ENCODE results near the gene PHF12.

PHF12 gene

DNA sequence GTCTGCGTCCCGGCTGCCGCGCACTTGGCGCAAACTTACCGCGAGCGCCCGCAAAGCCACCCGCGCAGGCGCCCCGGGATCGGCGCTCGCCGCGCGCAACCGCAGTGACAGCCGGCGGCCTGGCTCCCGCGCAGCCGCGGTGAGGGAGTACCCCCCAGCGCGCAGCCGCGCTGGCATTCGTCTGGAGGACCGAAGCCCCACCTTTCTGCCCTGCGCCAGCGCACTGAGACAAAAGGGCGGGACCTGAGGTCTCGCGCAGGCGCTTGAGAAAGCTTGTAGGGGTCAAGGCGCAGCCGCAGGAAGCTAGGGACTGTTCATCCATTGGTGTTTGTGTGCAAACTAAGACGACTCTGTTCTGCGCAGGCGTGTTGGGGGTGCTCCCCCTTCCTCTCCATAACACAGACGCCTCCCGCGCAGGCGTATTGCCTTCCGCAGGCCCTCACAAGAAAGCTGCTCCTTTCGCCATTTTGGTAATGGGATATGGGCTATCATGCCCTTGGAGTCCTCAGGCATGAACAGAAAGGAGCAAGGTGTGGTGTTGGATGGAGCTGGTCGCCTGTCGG is at the start of gene PHF12:
Gene PHF12 (minus strand): TSS at position 91 of the 563 bp plus-strand sequence. CDS start 558 bp downstream, outside the sequence.
- DNase-seq = peak; percentile 100

DNA sequence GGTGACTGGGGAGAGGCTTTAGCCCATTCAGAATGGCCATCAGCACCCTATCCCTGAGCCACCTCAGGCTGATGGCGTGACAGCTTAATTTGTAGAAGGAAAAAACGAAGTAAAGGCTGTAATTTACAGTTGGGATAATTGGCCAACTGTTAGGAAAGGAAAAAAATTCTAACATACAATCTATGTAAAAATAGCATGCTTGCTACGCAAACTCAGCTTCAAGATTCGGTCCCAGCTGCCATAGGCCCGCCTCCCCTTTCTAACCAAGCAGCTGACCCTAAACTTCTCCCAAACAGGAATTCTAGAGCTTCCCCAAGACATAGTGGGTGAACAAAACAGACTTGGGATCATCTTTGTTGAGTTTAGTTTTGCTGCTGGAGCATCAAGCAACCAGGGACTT is 49.7 kb upstream of the PHF12 start:
- DNase-seq = no peak

DNA sequence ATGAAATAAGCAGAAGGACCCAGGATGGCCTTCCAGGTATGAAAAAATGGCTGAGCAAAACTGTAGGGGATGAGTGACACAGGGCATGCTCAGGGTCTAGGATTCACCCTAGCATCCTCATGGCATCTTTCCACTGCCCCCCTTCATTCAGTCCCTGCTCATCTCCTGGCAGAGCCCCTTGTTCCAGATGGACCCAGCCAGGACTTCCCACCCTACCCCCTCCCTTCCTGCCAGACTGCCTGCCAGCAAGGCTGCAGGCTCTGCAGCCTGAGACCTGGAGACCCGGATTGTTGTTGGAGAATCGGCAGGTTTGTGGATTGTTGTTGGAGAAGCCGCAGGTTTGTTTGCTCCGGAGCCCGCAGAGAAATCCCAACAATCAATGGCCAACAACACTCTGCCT is 47.9 kb upstream of the PHF12 start:
- DNase-seq = no peak

DNA sequence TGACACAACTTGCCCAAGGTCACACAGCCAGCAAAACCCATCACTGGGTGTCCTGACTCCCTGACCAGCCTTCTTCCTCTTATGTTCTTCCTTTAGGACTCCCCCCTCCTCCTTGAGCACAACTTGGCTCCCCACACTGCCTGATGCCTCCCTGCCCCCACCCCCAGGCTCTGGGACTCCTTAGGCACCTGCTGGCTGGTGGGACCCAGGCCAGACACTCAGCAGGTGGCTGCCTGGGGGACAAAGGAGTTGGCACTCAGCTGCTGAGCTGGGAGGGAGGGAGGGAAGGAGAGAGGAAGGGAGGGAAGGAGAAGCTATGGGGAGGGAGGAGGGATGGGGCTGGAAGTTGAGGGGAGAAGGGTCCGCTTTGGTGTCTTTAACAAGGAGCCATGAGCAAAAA is 46.5 kb upstream of the PHF12 start:
- no peak for DNase-seq

DNA sequence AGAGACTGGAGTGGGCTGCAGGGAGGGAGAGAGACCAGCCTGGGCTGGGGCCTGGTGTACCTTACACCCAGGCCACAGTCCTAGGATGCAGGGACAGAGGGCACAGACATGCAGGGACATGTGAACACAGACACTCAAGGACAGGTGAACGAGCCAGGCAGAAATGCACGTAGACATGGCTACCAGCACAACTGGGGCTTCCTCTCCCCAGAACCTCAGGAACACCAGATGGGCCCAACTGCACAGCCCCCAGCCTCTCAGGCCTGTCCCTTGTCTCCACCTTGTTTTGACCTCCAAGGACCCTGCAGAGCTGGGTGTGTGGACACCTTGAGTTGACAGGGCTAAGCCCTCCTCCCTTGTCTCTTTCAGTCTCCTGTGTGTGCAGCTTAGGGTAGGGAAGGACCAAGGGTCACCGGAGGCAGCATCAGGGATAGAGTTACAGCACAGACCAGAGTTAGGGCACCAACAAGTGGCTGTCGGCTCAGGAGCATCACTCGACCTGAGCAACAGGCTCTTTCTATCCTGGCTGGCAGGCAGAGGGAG is 45.3 kb upstream of the PHF12 start:
- DNase-seq = no peak

DNA sequence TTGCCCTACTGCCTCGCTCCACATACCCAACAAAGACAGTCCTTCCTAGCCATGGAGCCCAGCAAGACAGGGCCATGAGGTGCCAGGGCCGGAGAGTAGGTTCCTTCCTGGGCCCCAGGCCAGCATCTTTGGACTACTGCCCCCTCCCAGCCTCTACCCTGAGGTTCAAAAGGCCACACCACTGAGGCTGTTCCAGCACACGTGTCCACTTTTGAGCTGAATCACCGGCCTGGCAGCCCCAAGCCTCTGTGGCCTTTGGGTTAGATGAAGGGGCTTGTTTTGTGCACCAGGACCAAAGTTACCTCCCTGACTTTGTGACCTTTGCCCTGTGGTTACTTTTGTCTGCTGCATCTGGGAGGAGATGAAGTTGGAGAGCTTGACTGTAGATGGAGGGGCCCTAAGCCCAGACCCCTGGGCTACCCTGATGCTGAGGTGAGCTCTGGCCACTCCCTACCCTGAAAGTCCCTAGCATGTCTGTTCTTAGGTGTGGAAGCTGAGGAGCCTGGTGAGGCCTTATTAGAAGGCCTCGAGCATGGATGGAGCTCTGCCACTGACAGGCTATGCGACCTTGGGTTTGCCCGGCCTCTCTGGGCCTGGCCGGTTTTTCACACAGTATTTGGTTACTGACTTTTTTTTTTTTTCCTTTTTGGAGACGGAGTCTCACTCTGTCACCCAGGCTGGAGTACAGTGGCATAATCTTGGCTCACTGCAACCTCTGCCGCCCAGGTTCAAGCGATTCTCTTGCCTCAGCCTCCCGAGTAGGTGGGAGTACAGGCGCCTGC is 42.5 kb upstream of the PHF12 start:
- no peak for DNase-seq

DNA sequence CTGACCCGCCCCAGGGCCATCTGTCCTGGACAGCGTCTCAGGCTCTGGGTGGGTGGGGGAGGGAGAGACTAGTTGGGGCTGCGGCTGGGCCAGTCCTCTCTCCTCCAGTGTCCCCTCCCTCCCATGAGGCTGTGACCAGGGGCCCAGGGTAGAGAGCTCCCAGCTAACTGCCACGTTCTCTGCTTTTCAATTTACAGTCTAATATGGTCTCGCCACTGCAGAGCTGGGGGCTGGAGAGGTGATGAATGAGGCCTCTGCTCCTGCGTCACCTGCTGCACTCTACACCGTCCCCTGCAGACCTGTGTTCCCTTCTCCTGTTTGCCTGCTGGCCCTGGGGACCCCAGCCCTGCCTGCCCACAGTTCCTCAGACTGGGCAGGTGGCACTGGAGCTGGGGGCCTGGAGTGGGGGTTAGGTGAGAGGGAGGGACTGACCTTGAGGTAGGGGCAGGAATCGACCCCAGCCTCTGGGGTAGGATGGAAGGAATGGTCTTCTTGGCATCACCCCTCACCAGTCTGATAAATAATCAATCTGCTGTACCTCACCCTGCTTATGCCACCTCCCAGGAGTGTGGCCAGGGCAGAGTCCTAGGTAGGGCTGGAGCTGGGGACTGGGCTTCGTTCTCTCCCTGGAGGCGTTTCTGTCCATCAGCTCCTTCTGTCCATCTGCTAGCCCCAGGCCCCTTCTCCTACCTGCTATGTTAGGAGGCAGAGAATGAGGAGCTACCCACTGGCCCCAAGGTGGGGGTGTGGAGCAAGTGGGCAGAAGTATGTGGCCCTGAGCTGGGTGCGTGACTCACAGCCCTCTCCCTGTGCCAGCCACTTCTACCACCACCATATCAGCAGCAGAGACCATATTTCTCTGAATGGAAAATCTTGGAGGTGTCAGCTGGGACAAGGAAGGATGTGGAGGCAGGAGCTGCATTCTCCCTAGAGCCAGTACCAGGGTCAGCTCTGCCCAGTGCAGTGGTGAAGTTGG is 41.6 kb upstream of the PHF12 start:
- DNase-seq = no peak

DNA sequence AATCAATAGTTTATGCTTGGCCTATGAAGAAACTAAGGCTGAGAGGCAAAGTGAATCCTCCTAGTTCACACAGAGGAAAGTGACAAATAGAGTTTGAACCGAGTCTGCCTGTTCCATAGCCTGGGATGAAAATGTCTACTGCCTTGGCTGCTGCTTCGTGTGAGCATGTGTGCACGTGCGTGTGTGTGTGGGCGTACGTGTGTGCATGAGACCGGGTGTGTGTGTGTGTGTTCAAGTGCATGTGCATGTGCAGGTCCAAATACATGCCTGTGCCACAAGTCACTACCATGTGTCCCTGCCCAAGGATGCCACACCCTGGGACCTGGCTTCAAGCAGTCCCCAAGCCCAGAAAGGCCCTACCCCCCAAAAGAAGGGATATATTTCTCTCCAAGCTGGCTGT is 40.9 kb upstream of the PHF12 start:
- no peak for DNase-seq

DNA sequence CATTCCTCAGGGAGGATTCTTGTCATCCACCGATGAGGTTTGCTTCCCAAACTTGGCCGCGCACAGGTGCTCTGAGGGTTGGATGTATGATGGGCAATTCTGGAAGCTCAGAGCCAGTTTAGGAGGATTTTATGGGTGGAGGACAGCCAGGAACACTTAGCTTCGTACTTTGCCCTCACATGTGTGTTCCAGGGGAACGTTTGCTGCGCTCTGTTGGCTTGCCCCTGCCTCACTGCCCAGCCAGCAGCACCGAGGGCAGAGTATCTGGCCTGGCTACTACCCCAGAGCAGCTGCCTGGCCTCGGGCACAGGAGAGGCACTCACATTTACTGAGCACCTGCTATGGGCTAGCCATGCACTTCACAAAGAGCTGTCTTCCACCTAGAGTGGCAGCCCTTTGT is 40.5 kb upstream of the PHF12 start:
- no peak for DNase-seq

DNA sequence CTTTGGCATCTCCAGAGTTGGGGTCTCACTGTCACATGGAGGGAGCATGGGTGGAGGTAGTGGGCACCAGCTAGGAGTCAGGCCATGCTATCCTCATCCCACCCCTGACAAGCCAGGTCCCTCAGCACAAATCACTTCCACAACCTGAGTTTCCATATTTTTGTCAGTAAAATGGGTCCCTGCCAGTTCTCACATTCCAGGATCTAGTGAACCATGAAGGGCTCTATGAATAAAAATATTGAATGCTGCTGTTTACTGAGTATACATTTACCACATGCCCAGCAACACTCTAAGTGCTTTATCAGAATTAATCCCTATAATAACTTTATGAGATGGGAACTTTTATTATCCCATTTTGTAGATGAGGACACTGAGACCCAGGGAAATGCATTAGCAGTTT is 37.7 kb upstream of the PHF12 start:
- DNase-seq = no peak

DNA sequence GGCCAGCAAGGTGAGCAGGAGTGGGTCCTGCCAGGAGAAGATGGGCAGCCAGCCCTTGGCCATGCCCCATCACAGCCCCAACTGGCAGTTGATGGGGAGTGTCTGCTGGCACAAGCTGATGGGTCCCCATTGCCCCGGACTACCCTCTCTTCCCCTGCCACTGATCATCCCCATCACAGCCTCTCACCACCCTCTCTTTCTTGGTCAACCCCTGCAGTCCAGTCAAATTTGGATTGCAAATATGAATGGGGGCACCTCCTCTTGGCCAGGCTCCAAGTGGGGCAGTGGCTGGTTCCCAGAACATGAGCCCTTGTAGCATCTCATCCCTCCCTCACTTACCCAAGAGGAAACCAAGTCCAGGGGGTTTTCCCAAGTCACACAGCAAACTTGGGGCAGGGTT is 37.2 kb upstream of the PHF12 start:
- DNase-seq = no peak

DNA sequence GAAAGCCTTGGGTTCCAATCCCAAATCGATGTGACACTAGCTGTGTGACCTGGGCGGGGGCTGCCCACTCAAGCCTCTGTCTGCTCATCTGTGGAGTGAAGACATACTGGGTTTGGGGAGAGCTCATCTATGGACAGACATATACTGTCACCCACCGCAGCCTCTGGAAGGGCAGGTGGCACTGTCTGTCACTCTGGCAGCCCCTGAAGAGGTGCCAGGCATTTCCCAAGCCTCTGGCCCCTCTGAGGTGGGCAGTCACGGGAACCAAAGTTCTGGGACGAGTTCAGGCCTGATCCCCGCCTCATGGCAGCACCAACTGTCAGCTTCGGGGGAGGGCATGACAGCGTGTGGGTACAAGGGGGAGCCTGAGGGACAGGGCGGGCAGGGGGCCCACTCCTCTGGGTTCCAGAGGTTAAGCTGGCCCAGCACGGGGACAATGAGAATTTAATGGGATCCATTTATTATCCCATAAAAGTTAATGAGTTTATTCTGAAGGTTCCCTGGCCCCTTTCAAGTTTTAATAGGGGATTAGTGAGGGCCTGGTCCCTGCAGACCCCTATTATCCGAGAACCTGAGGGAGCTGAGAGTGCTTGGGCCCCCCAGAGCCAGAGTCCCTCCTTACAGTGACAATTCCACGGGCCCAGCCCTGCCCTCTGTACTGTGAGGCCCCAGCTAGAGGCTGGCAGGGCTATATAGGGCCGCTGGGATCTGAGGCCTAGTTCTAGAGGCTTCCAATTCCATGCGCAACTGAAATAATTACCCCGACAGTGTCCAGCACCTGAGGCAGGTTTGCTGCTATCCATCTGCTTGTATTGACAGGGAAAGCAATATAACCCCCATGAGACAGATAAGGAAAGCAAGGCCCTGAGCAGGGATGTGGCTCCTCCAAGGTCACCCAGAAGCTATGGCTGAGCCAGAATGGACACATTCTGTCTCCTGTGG is 35.7 kb upstream of the PHF12 start:
- DNase-seq = no peak

DNA sequence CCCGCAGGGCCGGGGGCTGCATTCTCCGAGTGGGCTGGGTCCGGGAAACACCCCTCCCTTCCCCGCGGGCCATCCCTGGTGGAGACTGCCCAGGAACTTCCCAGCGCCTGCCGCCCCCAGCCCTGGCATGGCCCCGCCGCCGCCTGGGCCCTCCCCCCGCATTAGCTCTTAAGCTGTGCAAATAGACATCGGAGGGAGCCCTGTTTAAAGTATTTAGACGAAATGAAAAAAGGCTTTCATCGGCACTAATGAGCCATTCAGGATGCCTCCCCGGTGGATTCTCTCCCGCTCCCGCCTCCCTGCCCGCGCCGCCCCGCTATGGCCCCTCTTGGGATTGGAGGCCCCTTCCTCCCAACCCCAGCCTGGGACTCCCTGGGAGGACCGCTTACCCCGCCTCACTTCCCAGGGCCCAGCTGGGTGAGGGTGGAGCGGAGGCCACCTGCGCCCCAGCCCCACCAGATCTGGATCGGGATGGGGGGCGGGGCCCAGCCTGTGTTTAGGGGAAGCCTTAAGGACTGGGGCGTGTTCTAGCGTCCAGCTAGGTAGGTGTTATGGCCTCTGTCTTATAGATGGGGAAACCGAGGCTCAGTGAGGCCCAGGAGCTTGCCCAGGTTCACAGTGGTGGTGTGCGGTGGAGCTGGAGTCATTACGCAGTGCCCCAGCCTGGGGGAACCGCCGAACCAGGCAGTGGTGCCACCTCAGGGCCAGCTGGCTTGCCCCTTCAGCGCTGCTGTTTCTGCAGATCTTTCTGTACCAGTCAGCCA is 34.8 kb upstream of the PHF12 start:
- no peak for DNase-seq

DNA sequence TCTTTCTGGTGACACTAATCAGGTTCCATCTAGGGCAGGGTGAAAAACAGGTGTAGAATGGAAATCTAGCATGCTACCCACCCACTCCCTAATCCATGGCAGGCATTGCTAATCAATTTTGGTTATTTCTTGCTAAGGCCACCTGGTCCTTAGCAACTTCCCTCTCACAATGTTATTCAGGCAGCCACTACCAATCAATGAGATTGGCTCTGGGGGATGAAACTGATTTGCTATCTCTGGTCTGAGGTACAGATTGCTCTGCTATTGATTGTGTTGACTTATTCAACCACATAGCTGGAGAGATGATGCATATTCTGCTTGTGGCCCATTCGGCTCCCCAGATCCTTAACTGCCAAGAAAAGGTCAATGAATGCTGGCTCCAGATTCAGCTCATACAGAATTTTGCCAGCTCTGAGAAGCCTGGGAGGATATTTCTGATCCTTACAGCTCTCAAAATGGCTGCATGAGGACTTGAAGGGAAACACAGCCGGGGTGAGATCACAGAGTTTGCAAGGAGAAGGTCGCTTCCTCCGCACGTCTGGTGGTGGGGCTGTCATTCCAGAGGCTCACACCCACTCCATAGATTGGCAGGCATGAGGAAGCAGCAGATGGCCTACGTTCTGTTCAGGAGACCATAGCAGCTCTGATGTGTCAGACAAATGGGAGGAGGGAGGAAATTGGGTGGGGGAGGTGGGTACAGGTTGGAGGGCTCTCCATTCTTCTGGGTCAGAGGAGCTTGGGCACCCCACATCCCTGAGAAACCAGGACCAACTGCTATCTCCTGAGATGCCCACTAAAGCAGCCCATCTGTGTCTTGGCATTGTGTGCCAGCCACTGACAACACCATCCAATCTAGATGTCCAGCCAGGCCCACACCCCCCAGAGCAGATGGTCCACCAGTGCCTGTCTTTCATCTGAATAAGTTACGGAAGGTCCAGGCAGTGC is 32.2 kb upstream of the PHF12 start:
- no peak for DNase-seq

DNA sequence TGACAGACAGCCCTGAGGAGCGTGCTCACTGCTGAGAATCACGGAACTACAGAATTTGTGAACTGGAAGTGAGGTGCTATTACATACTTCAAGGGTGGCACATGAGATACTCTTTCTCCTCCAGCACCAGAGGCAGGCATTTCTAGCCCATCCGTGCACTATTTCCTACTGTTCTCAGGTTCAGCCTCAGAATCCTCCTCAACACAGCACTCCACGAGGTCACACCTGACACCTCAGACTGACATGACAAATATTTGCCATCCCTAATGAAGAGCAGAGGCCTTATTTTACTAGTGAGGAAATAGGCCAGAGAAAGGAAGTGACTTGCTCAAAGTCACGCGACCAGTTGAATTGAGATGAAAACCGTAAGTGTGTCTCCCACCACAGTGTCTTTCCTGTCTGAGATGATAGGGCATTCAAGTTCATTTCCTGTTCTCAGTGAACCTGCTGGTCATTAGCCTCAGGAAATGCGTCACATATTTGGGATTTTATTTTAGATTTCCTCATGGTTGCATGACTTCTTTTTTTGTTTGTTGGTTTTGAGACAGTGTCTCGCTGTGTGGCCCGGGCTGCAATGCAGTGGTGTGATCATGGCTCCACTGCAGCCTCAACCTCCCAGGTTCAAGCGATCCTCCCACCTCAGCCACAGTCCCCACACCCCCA is 30.9 kb upstream of the PHF12 start:
- DNase-seq = peak; percentile 83 to 88

DNA sequence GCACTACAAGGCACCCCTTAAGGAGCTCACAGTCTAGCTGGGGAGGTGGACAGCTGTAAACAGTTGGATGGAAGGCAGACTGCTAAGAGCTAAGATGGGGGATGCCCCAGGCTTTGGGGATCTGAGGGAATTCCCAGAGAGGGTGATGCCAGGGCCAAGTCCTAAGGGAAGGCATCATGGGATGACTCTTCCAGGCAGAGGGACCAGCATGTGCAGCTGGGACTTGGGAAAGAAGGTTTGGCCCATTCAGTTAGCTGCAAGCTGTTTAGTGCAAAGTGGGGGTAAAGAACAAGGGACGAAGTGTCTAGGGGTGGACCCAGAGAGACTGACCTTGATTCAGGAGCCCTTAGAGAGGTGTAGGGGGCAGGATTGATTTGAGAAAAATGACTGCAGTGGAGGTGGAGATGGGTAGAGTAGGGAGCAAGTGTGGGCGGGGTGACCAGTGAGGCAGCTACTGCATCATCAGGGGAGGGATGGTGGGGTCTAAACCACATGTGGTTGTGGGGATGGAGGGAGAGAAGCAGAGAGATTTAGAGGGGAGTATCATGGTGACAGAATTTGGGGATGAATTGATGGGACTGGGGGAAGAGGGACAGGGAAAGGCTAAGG is 27.1 kb upstream of the PHF12 start:
- DNase-seq = no peak

DNA sequence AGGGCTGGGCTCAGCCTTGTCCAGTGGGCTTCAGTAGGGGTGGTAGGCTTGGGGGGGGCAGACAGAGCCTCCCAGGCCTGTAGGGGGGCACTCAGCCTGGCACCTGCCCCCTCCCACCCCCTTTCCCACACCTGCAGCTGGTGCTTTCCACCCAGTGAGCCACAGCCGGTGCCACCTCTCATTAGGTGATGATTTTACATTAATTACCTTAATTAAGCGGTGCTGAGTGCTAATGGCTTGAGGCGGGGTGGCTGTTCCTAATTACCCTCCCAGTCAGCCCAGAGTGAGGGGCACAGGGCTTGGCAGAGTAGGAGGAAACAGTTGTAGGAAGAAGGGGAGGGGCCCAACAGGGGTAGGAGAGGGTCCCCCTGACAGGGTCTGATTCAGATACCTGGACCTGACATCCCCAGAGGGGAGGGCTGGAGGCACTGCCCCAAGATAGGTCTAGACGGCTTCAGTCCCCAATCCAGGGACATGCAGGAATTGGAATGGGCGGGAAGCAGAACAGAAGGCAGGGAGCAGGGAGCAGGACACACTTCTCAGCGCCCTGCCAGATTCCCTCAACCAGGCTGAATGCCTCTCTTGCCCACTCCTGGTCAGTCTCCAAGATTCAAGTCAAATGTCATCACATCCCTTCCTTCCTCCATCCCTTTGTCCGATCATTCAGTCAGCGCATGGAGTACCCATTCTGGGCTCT is 26.5 kb upstream of the PHF12 start:
- DNase-seq = no peak

DNA sequence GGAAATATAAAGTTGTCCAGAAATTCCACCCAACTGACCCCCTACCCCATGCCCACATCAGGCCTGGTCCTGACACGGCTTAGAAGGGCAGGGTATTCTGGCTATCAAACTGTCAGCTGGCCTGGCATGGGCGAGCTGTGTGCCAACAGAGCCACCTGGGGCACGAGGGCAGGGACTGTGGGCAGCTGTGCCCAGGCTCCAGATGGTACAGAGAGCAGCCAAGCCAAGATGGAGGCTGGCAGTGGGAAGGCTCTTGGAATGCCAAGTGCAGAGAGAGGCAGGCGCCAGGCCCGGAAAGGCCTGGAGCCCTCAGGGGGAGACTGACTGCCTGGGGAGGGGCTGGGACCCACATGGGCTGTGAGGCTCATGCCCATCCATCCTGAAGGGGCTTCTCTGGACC is 24.3 kb upstream of the PHF12 start:
- no peak for DNase-seq

DNA sequence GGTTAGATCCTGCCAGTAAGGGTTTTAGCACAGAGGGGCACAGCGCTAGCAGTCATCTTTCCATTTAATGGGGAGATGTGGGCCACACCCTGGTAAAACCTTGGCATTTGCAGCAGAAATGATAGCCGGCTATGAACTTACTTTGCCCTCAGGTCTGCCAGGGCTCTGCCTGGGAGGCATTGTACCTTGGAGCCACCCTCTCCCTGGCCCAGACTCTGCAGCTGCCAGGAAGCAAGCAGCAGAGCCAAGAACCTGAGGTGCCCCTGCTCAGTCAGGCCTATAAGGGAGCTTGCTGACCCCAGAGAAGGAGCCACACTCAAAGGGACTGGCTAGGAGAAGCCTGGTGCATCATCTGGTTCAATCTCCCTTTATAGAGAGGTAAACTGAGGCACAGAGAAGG is 23.7 kb upstream of the PHF12 start:
- no peak for DNase-seq
